Measurements from ENCODE around the gene TTC39B. TPM values are rescaled to one million over a fixed set of nuclear protein-coding genes. Genes with fewer than 3 reads are reported as not detected.

TTC39B gene
- total RNA-seq, 6 donors from 2014 or later: 16.7 to 35.7 (median 29.9) TPM

GRCh38 chr9:15222313-15222712 is 84.7 kb downstream of the TTC39B start:
- no peaks in the 10 kb centered on the region for H3K9me3 ChIP-seq
- TF ChIP-seq POLR2AphosphoS5 (IDR thresholded peaks at IDR 0.05): no peak
- TF ChIP-seq EP300 (IDR thresholded peaks at IDR 0.05): no peak
- no peak for TF ChIP-seq POLR2A (IDR thresholded peaks at IDR 0.05)
- no peak for TF ChIP-seq CTCF (IDR thresholded peaks at IDR 0.05)
- H3K27ac ChIP-seq: no peak overlapping the region
- H3K36me3 ChIP-seq: peaks cover 0 to 8% (median 0%) of the 10 kb centered on the region in 4 donors
- WGBS, 2 donors: 62 to 83% methylated on average over 3 of the region's 3 CpGs
- H3K4me3 ChIP-seq: no peak overlapping the region
- ATAC-seq (ENCODE audit: low FRiP score in 2 of 2) (peak in 1 of 2 donors; percentile 64), DNase-seq (peak in 1 of 2 donors; percentile 38)
- H3K4me1 ChIP-seq: no peaks in the 10 kb centered on the region
- no peaks in the 10 kb centered on the region for H3K27me3 ChIP-seq

- H3K4me3 ChIP-seq: no peak overlapping the region
- TF ChIP-seq CTCF (IDR thresholded peaks at IDR 0.05) (no peak), POLR2A (IDR thresholded peaks at IDR 0.05) (no peak), POLR2AphosphoS5 (IDR thresholded peaks at IDR 0.05) (no peak), EP300 (IDR thresholded peaks at IDR 0.05) (no peak)
- no peaks in the 10 kb centered on the region for H3K4me1 ChIP-seq
- no peaks in the 10 kb centered on the region for H3K9me3 ChIP-seq
- DNase-seq: no peak
- H3K27me3 ChIP-seq: no peaks in the 10 kb centered on the region
- H3K36me3 ChIP-seq: peaks cover 0 to 8% (median 0%) of the 10 kb centered on the region in 4 donors
- no peak overlapping the region for H3K27ac ChIP-seq
- ATAC-seq (ENCODE audit: low FRiP score in 2 of 2): no peak
- 76 to 92% methylated on average over 4 of the region's 4 CpGs for WGBS, 2 donors
These were observed 85.3 kb downstream of the TTC39B start for GRCh38 chr9:15221746-15222145.

- peak in 1 of 2 donors; percentile 82 for ATAC-seq (ENCODE audit: low FRiP score in 2 of 2)
- Histone ChIP-seq H3K27ac (no peak overlapping the region), H3K27me3 (no peaks in the 10 kb centered on the region), H3K36me3 (peaks cover 0 to 8% (median 0%) of the 10 kb centered on the region in 4 donors), H3K4me3 (no peak overlapping the region), H3K4me1 (no peaks in the 10 kb centered on the region), H3K9me3 (no peaks in the 10 kb centered on the region)
- 96 to 97% methylated on average over 7 of the region's 7 CpGs for WGBS, 2 donors
- TF ChIP-seq CTCF (IDR thresholded peaks at IDR 0.05): no peak
- TF ChIP-seq EP300 (IDR thresholded peaks at IDR 0.05): no peak
- TF ChIP-seq POLR2A (IDR thresholded peaks at IDR 0.05): no peak
- TF ChIP-seq POLR2AphosphoS5 (IDR thresholded peaks at IDR 0.05): no peak
- no peak for DNase-seq
These were observed 86.2 kb downstream of the TTC39B start for GRCh38 chr9:15220658-15221318.

- no peak for TF ChIP-seq POLR2A (IDR thresholded peaks at IDR 0.05)
- TF ChIP-seq POLR2AphosphoS5 (IDR thresholded peaks at IDR 0.05): no peak
- no peak for TF ChIP-seq CTCF (IDR thresholded peaks at IDR 0.05)
- TF ChIP-seq EP300 (IDR thresholded peaks at IDR 0.05): no peak
- WGBS, 2 donors: 85 to 91% methylated on average over 5 of the region's 5 CpGs
- no peak for DNase-seq
- H3K27ac ChIP-seq: no peak overlapping the region
- H3K9me3 ChIP-seq: no peaks in the 10 kb centered on the region
- no peak overlapping the region for H3K4me3 ChIP-seq
- no peaks in the 10 kb centered on the region for H3K27me3 ChIP-seq
- H3K4me1 ChIP-seq: no peaks in the 10 kb centered on the region
- ATAC-seq (ENCODE audit: low FRiP score in 2 of 2): no peak
- H3K36me3 ChIP-seq: peaks cover 0 to 8% (median 0%) of the 10 kb centered on the region in 4 donors
These were observed 87.5 kb downstream of the TTC39B start for GRCh38 chr9:15219546-15219945.

GRCh38 chr9:15218994-15219393 is 88.0 kb downstream of the TTC39B start:
- Histone ChIP-seq H3K4me1 (no peaks in the 10 kb centered on the region), H3K27ac (no peak overlapping the region), H3K4me3 (no peak overlapping the region), H3K27me3 (no peaks in the 10 kb centered on the region), H3K9me3 (no peaks in the 10 kb centered on the region), H3K36me3 (peaks cover 0 to 8% (median 0%) of the 10 kb centered on the region in 4 donors)
- DNase-seq (no peak), ATAC-seq (ENCODE audit: low FRiP score in 2 of 2) (no peak)
- TF ChIP-seq EP300 (IDR thresholded peaks at IDR 0.05): no peak
- TF ChIP-seq POLR2AphosphoS5 (IDR thresholded peaks at IDR 0.05): no peak
- TF ChIP-seq CTCF (IDR thresholded peaks at IDR 0.05): no peak
- no peak for TF ChIP-seq POLR2A (IDR thresholded peaks at IDR 0.05)
